Cardiac fibroblast (primary cell): ENCODE data around the gene PBX3.
A peak's percentile ranks its signal among the peaks of the same experiment; 100 is the strongest.

Source experiments
- DNase-seq, 2 donors: peaks; one replicate each; pipeline versions ENCODE4 v3.0.0 to v3.0.0-alpha.2; 2010; ENCODE audit warnings: low read depth in 2 of 2
- H3K4me3 ChIP-seq, 2 donors: replicated peaks in 1 of 2; 1 replicate in 1 of 2; 2 replicates in 1 of 2; pipeline ENCODE4 v1.5.1; 2011; ENCODE audit warnings: low read depth in 2 of 2, low read length in 2 of 2, mild to moderate bottlenecking in 2 of 2, moderate library complexity in 1 of 2
- TF ChIP-seq, protein P1 (sequence below): IDR thresholded peaks from one replicate; pipeline ENCODE4 v1.5.1; 2011; ENCODE audit warnings: low read depth, mild to moderate bottlenecking, low read length, inconsistent platforms

PBX3 gene

DNA sequence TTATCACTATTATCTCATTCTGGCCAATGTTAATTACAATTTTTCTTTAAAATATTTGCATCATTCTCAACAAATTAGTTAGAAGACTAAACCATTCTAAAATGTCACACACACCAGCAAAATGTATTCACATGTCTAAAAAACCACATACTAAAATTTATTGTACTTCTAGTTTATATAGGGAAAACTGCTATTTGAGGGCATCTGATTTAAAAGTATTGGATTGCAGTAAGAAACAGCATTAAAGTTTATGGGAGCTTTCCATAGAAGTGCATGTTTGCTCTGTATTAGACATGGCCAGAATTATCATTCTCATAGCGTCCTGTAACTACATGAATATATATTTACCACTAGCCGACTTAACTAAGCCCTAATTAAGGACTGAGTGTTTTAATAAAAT lies 150.3 kb downstream of the PBX3 start:
- H3K4me3 ChIP-seq: no peak overlapping the region
- no peak for DNase-seq

DNA sequence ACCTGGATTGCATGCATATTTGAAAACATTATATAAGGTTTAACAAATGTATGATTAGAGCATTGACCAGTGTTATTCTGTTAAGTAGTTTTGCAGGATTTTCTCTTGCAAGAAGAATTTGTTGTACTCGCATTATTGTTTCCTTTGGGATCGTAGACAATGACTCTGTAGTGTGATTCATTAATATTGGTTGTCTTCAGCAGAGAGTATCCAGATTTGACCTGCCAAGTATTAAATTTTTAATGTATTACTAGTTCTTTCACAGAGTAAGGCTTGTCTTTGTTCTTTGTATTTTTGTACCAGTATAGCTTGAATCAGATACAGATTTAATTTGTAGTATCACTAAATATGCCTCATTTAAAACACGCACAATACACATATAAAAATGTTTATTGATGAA lies 155.0 kb downstream of the PBX3 start:
- TF ChIP-seq, protein P1, sequence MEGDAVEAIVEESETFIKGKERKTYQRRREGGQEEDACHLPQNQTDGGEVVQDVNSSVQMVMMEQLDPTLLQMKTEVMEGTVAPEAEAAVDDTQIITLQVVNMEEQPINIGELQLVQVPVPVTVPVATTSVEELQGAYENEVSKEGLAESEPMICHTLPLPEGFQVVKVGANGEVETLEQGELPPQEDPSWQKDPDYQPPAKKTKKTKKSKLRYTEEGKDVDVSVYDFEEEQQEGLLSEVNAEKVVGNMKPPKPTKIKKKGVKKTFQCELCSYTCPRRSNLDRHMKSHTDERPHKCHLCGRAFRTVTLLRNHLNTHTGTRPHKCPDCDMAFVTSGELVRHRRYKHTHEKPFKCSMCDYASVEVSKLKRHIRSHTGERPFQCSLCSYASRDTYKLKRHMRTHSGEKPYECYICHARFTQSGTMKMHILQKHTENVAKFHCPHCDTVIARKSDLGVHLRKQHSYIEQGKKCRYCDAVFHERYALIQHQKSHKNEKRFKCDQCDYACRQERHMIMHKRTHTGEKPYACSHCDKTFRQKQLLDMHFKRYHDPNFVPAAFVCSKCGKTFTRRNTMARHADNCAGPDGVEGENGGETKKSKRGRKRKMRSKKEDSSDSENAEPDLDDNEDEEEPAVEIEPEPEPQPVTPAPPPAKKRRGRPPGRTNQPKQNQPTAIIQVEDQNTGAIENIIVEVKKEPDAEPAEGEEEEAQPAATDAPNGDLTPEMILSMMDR: no peak
- no peak overlapping the region for H3K4me3 ChIP-seq

More for the DNA sequence above, 150.3 kb downstream of the PBX3 start:
- TF ChIP-seq, protein P1: no peak

DNA sequence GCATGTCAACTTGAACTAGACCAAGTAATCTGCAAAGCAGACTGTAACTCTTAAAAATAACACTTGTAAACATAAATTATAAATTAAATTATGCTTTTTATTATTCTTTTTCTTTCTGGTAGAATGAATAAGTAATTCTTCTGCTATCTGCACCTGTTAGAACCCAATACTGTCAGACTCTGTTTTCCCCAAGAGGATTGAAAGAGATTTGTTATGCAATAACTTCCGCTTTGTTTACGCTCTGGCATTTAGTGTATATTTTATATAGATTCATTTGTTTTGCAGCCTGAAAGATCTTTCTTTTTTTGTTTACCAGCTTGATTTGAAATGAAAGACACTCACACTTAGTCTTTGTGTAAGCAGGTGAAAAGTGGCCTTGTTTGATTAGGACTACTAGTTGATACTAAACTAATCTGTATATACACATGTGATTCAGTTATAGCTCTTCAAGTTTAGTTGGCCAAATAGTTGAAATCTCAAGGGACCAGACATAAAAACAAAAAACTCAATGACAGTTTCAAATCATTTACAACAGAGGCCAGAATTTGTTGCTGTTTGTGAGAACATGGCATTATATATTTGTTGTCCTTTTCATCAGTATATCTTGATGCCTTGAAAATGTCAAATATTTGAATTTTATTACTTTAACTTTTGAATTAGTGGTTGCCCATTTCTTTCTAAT lies 155.8 kb downstream of the PBX3 start:
- no peak for DNase-seq
- H3K4me3 ChIP-seq: no peak overlapping the region
- TF ChIP-seq, protein P1: no peak

More for the DNA sequence above, 155.0 kb downstream of the PBX3 start:
- peak in 1 of 2 donors; percentile 67 for DNase-seq

DNA sequence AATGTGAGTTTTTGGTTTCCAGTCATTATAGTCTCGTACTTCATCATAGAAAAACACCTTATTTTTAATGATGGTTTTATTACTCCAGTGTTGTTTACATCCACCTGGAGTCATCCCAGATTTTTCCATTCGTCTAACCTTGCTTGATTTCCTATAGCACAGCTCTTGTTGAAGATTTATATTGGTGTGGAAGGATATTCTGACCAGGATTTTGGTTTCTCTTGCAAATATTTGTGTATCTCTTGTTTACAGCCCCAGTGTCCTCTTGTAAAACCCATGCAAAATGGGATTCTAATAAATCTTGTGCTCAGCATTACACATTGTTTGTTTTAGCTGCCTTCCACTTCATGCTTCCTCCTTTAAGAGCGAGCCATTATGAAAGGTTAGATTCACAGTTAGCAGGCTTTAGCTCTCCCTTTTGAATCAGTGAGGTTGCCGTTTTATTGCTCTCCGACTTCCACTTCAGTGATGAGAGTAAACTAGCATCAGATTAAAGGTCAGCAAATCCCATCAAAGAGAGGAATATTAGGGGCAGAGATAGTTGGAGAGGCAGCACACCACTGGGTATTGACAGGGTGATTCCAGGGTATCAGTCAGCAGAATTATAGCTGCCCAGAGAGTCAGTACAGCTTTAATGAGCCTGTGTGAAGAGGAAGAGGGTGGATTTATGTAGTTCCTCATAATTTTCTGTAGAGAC lies 157.1 kb downstream of the PBX3 start:
- no peak overlapping the region for H3K4me3 ChIP-seq
- TF ChIP-seq, protein P1: no peak
- DNase-seq: no peak

DNA sequence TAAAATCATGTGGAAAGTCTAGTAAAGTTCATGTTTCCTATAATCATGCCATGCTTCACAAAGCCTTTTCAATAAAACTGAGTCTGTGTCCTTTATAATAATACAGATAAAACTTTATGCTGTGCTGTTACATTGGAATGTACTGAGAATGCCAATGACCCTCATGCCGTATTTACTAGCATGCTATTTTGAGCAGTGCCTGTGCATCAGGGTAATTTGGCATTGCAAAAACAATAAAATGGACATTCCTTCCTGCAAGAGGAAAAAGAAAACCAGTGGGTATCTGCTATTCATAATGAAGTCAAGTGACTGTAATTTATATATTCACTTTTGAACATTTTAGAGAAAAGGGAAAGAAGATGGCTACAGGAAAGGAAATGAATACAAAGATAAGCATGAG lies 159.0 kb downstream of the PBX3 start:
- H3K4me3 ChIP-seq: no peak overlapping the region
- TF ChIP-seq, protein P1: no peak
- DNase-seq: peak; percentile 72 to 75

DNA sequence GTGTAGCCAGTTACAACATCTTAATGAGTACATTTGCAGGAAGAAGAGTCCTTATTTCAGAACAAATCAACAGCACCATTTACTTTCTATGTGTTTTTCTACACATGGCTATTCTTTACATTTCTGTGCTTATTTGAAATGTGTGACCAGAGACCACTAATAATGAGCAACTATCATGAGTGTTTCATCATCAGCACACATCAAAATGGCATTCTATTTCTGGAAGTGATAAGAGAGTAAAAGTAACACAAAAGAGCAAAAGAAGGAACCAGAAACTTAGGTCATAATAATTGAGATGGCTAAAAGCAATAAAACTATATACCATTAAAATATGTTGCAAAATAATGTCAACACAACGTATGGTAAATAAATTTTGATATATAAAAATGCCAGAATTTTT lies 159.7 kb downstream of the PBX3 start:
- no peak overlapping the region for H3K4me3 ChIP-seq
- TF ChIP-seq, protein P1: no peak
- DNase-seq: no peak
